H1 (cell line): ENCODE results near the gene RAB24. TPM values are rescaled to one million over a fixed set of nuclear protein-coding genes. Genes with fewer than 3 reads are reported as not detected.

Source experiments
- CTCF ChIA-PET: fragments of 300-600 bp; sonication (Branson Sonifier 250); formaldehyde crosslinking; loops from one replicate; lab custom pipeline; 2021; ENCODE audit not compliant: partially characterized antibody; lab: Charles Lee
- POLR2A ChIA-PET: fragments of 300-600 bp; sonication (Branson Sonifier 250); formaldehyde crosslinking; loops from one replicate; lab custom pipeline; 2021; ENCODE audit warnings: inconsistent platforms; ENCODE audit not compliant: partially characterized antibody; lab: Charles Lee
- DNase-seq, 2 experiments: peaks; one replicate each; pipeline versions ENCODE4 v3.0.0 to v3.0.0-alpha.2; 2010 to 2022; ENCODE audit warnings: low spot score in 2 of 2, low read depth in 1 of 2, mixed read lengths in 1 of 2
- FAIRE-seq: peaks from 2 replicates; lab custom pipeline; 2011; peaks lifted over from hg19 to GRCh38; lab: Jason Lieb, UNC
- H2AFZ ChIP-seq: 2 replicates; pipeline ENCODE4 v1.8.1; 2012; ENCODE audit warnings: low read length, inconsistent platforms
- H2AK5ac ChIP-seq: 2 replicates; pipeline ENCODE4 v1.6.1; 2013; ENCODE audit warnings: low read depth, low read length
- H2BK120ac ChIP-seq: replicated peaks from 2 replicates; pipeline ENCODE3; 2013; ENCODE audit warnings: low read depth, low read length, inconsistent platforms
- H2BK12ac ChIP-seq: 2 replicates; pipeline ENCODE4 v1.6.1; 2013; ENCODE audit warnings: low read depth, low read length
- H2BK15ac ChIP-seq: 2 replicates; pipeline ENCODE4 v1.6.1; 2013; ENCODE audit warnings: low read length
- H2BK20ac ChIP-seq: 2 replicates; pipeline ENCODE4 v1.6.1; 2013; ENCODE audit warnings: low read length
- H2BK5ac ChIP-seq: 2 replicates; pipeline ENCODE4 v1.6.1; 2013; ENCODE audit warnings: low read depth, low read length
- H3K14ac ChIP-seq: 2 replicates; pipeline ENCODE4 v1.6.1; 2013; ENCODE audit warnings: inconsistent platforms; ENCODE audit not compliant: insufficient read length
- H3K18ac ChIP-seq: 2 replicates; pipeline ENCODE4 v1.6.1; 2013; ENCODE audit warnings: low read length; ENCODE audit errors: extremely low read depth
- H3K23ac ChIP-seq: 2 replicates; pipeline ENCODE4 v1.6.1; 2013; ENCODE audit warnings: inconsistent platforms; ENCODE audit not compliant: insufficient read length
- H3K23me2 ChIP-seq: 2 replicates; pipeline ENCODE4 v1.6.1; 2013; ENCODE audit warnings: low read depth, low read length
- H3K27ac ChIP-seq: 2 replicates; pipeline ENCODE4 v1.6.1; 2011; ENCODE audit warnings: low read depth, low read length, inconsistent platforms
- H3K27me3 ChIP-seq, 4 experiments: replicated peaks in 1 of 4; 1 replicate in 1 of 4; 2 replicates in 3 of 4; pipeline versions ENCODE4 v1.6.1 to v1.8.1; 2011 to 2013; ENCODE audit warnings: low read length in 3 of 4, mild to moderate bottlenecking in 3 of 4, inconsistent platforms in 2 of 4, mixed read lengths in 2 of 4, moderate library complexity in 1 of 4; ENCODE audit not compliant: control insufficient read depth in 3 of 4, insufficient read depth in 3 of 4; ENCODE audit errors: extremely low read depth in 1 of 4
- H3K36me3 ChIP-seq, 4 experiments: 2 replicates each; pipeline versions ENCODE4 v1.6.1 to v1.8.1; 2011 to 2013; ENCODE audit warnings: mild to moderate bottlenecking in 4 of 4, low read length in 3 of 4, moderate library complexity in 2 of 4, control low read depth in 1 of 4, inconsistent platforms in 1 of 4; ENCODE audit not compliant: insufficient read depth in 4 of 4, control insufficient read depth in 2 of 4
- H3K4ac ChIP-seq: replicated peaks from 2 replicates; pipeline ENCODE3; 2013; ENCODE audit warnings: low read length, low read depth, mixed read lengths, inconsistent platforms; ENCODE audit not compliant: insufficient read length
- H3K4me1 ChIP-seq, 4 experiments: replicated peaks in 1 of 4; 1 replicate in 1 of 4; 2 replicates in 3 of 4; pipeline versions ENCODE4 v1.6.1 to v1.8.1; 2011 to 2013; ENCODE audit warnings: low read length in 3 of 4, inconsistent platforms in 2 of 4, mixed read lengths in 1 of 4; ENCODE audit not compliant: insufficient read depth in 4 of 4, control insufficient read depth in 3 of 4
- H3K4me2 ChIP-seq, 2 experiments: 2 replicates each; pipeline versions ENCODE4 v1.6.1 to v1.8.1; 2011 to 2013; ENCODE audit warnings: low read depth in 2 of 2, low read length in 2 of 2, control low read depth in 1 of 2, inconsistent platforms in 1 of 2, mild to moderate bottlenecking in 1 of 2; ENCODE audit not compliant: insufficient read depth in 1 of 2
- H3K4me3 ChIP-seq, 4 experiments: fragments of 200-600, 300-600 bp in 1 of 4; sonication (generic), shearing (Covaris generic), sonication (Bioruptor Twin) in 1 of 4; 2 replicates each; pipeline versions ENCODE4 v1.5.1 to v1.8.1; 2011 to 2016; ENCODE audit warnings: low read length in 4 of 4, low read depth in 3 of 4, control low read depth in 2 of 4, inconsistent platforms in 2 of 4, mild to moderate bottlenecking in 2 of 4, mixed read lengths in 1 of 4, moderate library complexity in 1 of 4; ENCODE audit not compliant: insufficient read depth in 2 of 4; ENCODE audit errors: extremely low read depth in 1 of 4
- H3K56ac ChIP-seq: replicated peaks from 2 replicates; pipeline ENCODE3; 2013; ENCODE audit warnings: low read depth, mild to moderate bottlenecking, mixed read lengths, low read length, inconsistent platforms; ENCODE audit not compliant: insufficient read length
- H3K79me1 ChIP-seq: 2 replicates; pipeline ENCODE4 v1.6.1; 2013; ENCODE audit warnings: low read depth, low read length, control low read depth
- H3K79me2 ChIP-seq, 2 experiments: 2 replicates each; pipeline versions ENCODE4 v1.6.1 to v1.8.1; 2012 to 2013; ENCODE audit warnings: low read length in 2 of 2, mild to moderate bottlenecking in 2 of 2, inconsistent platforms in 1 of 2; ENCODE audit not compliant: insufficient read depth in 2 of 2, control insufficient read depth in 1 of 2
- H3K9ac ChIP-seq, 4 experiments: replicated peaks in 1 of 4; 1 replicate in 1 of 4; 2 replicates in 3 of 4; pipeline versions ENCODE4 v1.6.1 to v1.8.1; 2011 to 2013; ENCODE audit warnings: low read depth in 3 of 4, low read length in 3 of 4, control low read depth in 2 of 4, mild to moderate bottlenecking in 2 of 4, moderate library complexity in 2 of 4, inconsistent platforms in 1 of 4; ENCODE audit errors: extremely low read depth in 1 of 4
- H3K9me3 ChIP-seq, 2 experiments: 2 replicates each; pipeline versions ENCODE4 v1.6.1 to v1.8.1; 2012 to 2013; ENCODE audit warnings: mild to moderate bottlenecking in 2 of 2, moderate library complexity in 2 of 2, control low read depth in 1 of 2, inconsistent platforms in 1 of 2, low read depth in 1 of 2, low read length in 1 of 2, mixed read lengths in 1 of 2; ENCODE audit not compliant: insufficient read depth in 2 of 2
- H4K20me1 ChIP-seq, 2 experiments: replicated peaks in 1 of 2; 2 replicates each; pipeline versions ENCODE3 to v1.8.1; 2011 to 2013; ENCODE audit warnings: inconsistent platforms in 2 of 2, low read length in 2 of 2, mild to moderate bottlenecking in 1 of 2; ENCODE audit not compliant: insufficient read depth in 2 of 2, control insufficient read depth in 1 of 2
- H4K5ac ChIP-seq: 2 replicates; pipeline ENCODE4 v1.6.1; 2013; ENCODE audit warnings: low read length, low read depth, mixed read lengths, inconsistent platforms; ENCODE audit not compliant: insufficient read length
- H4K8ac ChIP-seq: 2 replicates; pipeline ENCODE4 v1.8.0; 2013; ENCODE audit warnings: mild to moderate bottlenecking, moderate library complexity, low read length, inconsistent platforms; ENCODE audit not compliant: insufficient read depth; ENCODE audit errors: extremely low read depth
- H4K91ac ChIP-seq: replicated peaks from 2 replicates; pipeline ENCODE3; 2013; ENCODE audit warnings: low read length, mixed read lengths, inconsistent platforms; ENCODE audit not compliant: insufficient read length
- WGBS, 2 experiments: shearing (Covaris generic) in 1 of 2; methylation state at CpG; one replicate each; pipeline versions ENCODE4 v1.1.6 to v1.1.7; 2013 to 2015; ENCODE audit warnings: low lambda C conversion rate in 2 of 2, mixed read lengths in 2 of 2, inconsistent platforms in 1 of 2, low coverage in 1 of 2, missing lambda C conversion rate in 1 of 2; ENCODE audit not compliant: insufficient replicate concordance in 2 of 2, insufficient coverage in 1 of 2, insufficient read length in 1 of 2; ENCODE audit errors: extremely low coverage in 1 of 2, missing lambda C conversion rate in 1 of 2; 5-methylcytosine and 5-hydroxymethylcytosine counted together
- polyA plus RNA-seq, 7 experiments: library from polyadenylated mRNA; depleted of rRNA in 3 of 7; stranded (reverse) in 5 of 7; unstranded in 2 of 7; fragments of >200 nt in 5 of 7; fragments of 200-250 nt in 2 of 7; gene quantifications; 1 replicate in 5 of 7; 2 replicates in 1 of 7; 4 replicates in 1 of 7; pipeline versions ENCODE4 v1.2.1 to v1.2.3, GENCODE V29; 2011 to 2013; ENCODE audit warnings: missing spikeins in 2 of 7, mixed read lengths in 2 of 7
- total RNA-seq: library from RNA; stranded (reverse); fragmentation: NEBNext Ultra II Directional; extraction: Animal tissue kit (Norgen Biotek cat#: 25700); gene quantifications from 2 replicates; pipeline ENCODE4 v1.2.1, GENCODE V29; 2021

RAB24 gene
- total and polyA plus RNA-seq, 2 of the 8 experiments (the other 6 are each of a cell fraction or from before 2014, with no cell fraction given) = 18.8 to 33.8 TPM

GRCh38 chr5:177338251-177339106, 35.0 kb upstream of the RAB24 start:
- Histone ChIP-seq H3K4me1 (peaks cover 0 to 5% (median 3%) of the 10 kb centered on the region in 4 experiments; a peak in 4 of 7 replicates), H4K5ac (no peak overlapping the region), H3K4ac (no peak overlapping the region), H2BK5ac (0 out of 2 replicates have a peak overlapping the region, but pooled peaks have one; percentile 72), H3K79me2 (peaks cover 3 to 21% of the 10 kb centered on the region in 2 experiments; a peak in 2 of 4 replicates), H3K23me2 (no peaks in the 10 kb centered on the region), H3K27ac (no peak overlapping the region), H3K9me3 (no peaks in the 10 kb centered on the region), H2AK5ac (no peak overlapping the region), H3K18ac (no peak overlapping the region), H3K9ac (no peak overlapping the region), H2BK12ac (no peak overlapping the region), H3K4me3 (no peak overlapping the region), H4K20me1 (peaks cover 2 to 15% of the 10 kb centered on the region in 2 experiments), H3K14ac (no peak overlapping the region), H2BK120ac (no peak overlapping the region), H4K8ac (no peak overlapping the region), H3K79me1 (peaks cover 9% of the 10 kb centered on the region), H2BK20ac (no peak overlapping the region), H2BK15ac (no peak overlapping the region), H3K23ac (no peak overlapping the region), H3K27me3 (no peaks in the 10 kb centered on the region), H4K91ac (no peak overlapping the region), H2AFZ (no peak overlapping the region), H3K4me2 (no peak overlapping the region), H3K56ac (no peak overlapping the region), H3K36me3 (peaks cover 22 to 33% (median 25%) of the 10 kb centered on the region in 4 experiments)
- FAIRE-seq (no peak), DNase-seq (no peak)
- CTCF ChIA-PET = interaction anchor here (1.1 to 10.3 kb wide), 5 partner anchors 12 to 31 kb away, joined by 3 to 100 read pairs (median 4); partner anchors contain the start of gene LMAN2
- 95% methylated on average over 21 of the region's 22 CpGs; no CpG with 5 or more reads in 1 of the 2 experiments for WGBS, 2 experiments
- POLR2A ChIA-PET = interaction anchor here (0.8 to 1.7 kb wide), 6 partner anchors 10 to 105 kb away, joined by 3 to 5 read pairs (median 4); no protein-coding TSS in a partner anchor
